GM12892 (cell line): Measurements from ENCODE around the gene ATP6V0D1.

Source experiments
- POLR2A ChIP-seq: IDR thresholded peaks from 2 replicates; pipeline ENCODE4 v1.6.1; 2011; ENCODE audit warnings: low read depth, low read length, control low read depth
- POLR2AphosphoS5 ChIP-seq: IDR thresholded peaks from 2 replicates; pipeline ENCODE4 v1.6.1; 2011; ENCODE audit warnings: low read depth, low read length, control low read depth
- TAF1 ChIP-seq: IDR thresholded peaks from 2 replicates; pipeline ENCODE4 v1.6.1; 2011; ENCODE audit warnings: low read depth, mild to moderate bottlenecking, control low read depth, low read length, borderline replicate concordance

GRCh38 chr16:67451704-67452435, 29.1 kb downstream of the ATP6V0D1 start:
- no peak for TF ChIP-seq POLR2AphosphoS5
- no peak for TF ChIP-seq POLR2A
- no peak for TF ChIP-seq TAF1
